Astrocyte (in vitro differentiated cells and primary cell): Measurements from ENCODE around the gene TMEM223. TPM values are rescaled to one million over a fixed set of nuclear protein-coding genes. Genes with fewer than 3 reads are reported as not detected.

ENCODE experiments used
- DNase-seq: peaks from one replicate; pipeline ENCODE4 v3.0.0-alpha.2; 2010; ENCODE audit warnings: low read depth
- FAIRE-seq: peaks from 2 replicates; lab custom pipeline; 2011; peaks lifted over from hg19 to GRCh38; lab: Jason Lieb, UNC
- H2AFZ ChIP-seq: 2 replicates; pipeline ENCODE4 v1.6.0; 2012; ENCODE audit warnings: low read depth, low read length, inconsistent platforms
- H3K27ac ChIP-seq: 2 replicates; pipeline ENCODE4 v1.5.1; 2011; ENCODE audit warnings: low read depth, low read length, inconsistent platforms
- H3K27me3 ChIP-seq: 2 replicates; pipeline ENCODE4 v1.6.0; 2011; ENCODE audit warnings: low read length, inconsistent platforms; ENCODE audit not compliant: insufficient read depth
- H3K36me3 ChIP-seq: 2 replicates; pipeline ENCODE4 v1.5.1; 2011; ENCODE audit warnings: low read length, inconsistent platforms; ENCODE audit not compliant: insufficient read depth
- H3K4me1 ChIP-seq: 2 replicates; pipeline ENCODE4 v1.5.1; 2011; ENCODE audit warnings: low read length, inconsistent platforms; ENCODE audit not compliant: insufficient read depth
- H3K4me2 ChIP-seq: 2 replicates; pipeline ENCODE4 v1.6.0; 2012; ENCODE audit warnings: low read length, inconsistent platforms
- H3K4me3 ChIP-seq: 2 replicates; pipeline ENCODE4 v1.5.1; 2011; ENCODE audit warnings: low read depth, mild to moderate bottlenecking, low read length, inconsistent platforms; ENCODE audit not compliant: insufficient read depth
- H3K79me2 ChIP-seq: 2 replicates; pipeline ENCODE4 v1.6.0; 2012; ENCODE audit warnings: mild to moderate bottlenecking, low read length, inconsistent platforms; ENCODE audit not compliant: insufficient read depth
- H3K9ac ChIP-seq: 2 replicates; pipeline ENCODE4 v1.6.0; 2012; ENCODE audit warnings: mild to moderate bottlenecking, low read length, inconsistent platforms
- H3K9me3 ChIP-seq: 2 replicates; pipeline ENCODE4 v1.5.1; 2012; ENCODE audit warnings: low read depth, mild to moderate bottlenecking, low read length, inconsistent platforms; ENCODE audit not compliant: insufficient read depth
- H4K20me1 ChIP-seq: 2 replicates; pipeline ENCODE4 v1.6.0; 2012; ENCODE audit warnings: low read length, inconsistent platforms; ENCODE audit not compliant: insufficient read depth
- H3K27ac Mint-ChIP-seq: one replicate; pipeline ENCODE4 v1.8.0; 2021; ENCODE audit warnings: mild to moderate bottlenecking, mixed read lengths; ENCODE audit not compliant: unreplicated experiment
- H3K27me3 Mint-ChIP-seq: one replicate; pipeline ENCODE4 v1.8.0; 2021; ENCODE audit warnings: low read depth, mixed read lengths; ENCODE audit not compliant: unreplicated experiment
- H3K36me3 Mint-ChIP-seq: one replicate; pipeline ENCODE4 v1.8.0; 2021; ENCODE audit warnings: low read depth, mixed read lengths; ENCODE audit not compliant: unreplicated experiment
- H3K4me1 Mint-ChIP-seq: one replicate; pipeline ENCODE4 v1.8.0; 2021; ENCODE audit warnings: low read depth, mixed read lengths; ENCODE audit not compliant: unreplicated experiment
- H3K4me3 Mint-ChIP-seq: one replicate; pipeline ENCODE4 v1.8.0; 2021; ENCODE audit warnings: mild to moderate bottlenecking, moderate library complexity, mixed read lengths; ENCODE audit not compliant: unreplicated experiment
- H3K9me3 Mint-ChIP-seq: one replicate; pipeline ENCODE4 v1.8.0; 2021; ENCODE audit warnings: mild to moderate bottlenecking, mixed read lengths; ENCODE audit not compliant: unreplicated experiment
- EZH2 ChIP-seq: IDR thresholded peaks from 2 replicates; pipeline ENCODE4 v1.6.1; 2012; ENCODE audit warnings: mild to moderate bottlenecking, low read length, inconsistent platforms; ENCODE audit not compliant: insufficient read depth
- total RNA-seq: library from RNA; stranded (reverse); gene quantifications from 2 replicates; pipeline ENCODE4 v1.2.1, GENCODE V29; 2021
- TF ChIP-seq, protein P1 (sequence below): IDR thresholded peaks from 2 replicates; pipeline ENCODE4 v1.5.1; 2011; ENCODE audit warnings: low read depth, mild to moderate bottlenecking, inconsistent platforms, low read length, moderate library complexity; ENCODE audit not compliant: insufficient read depth

Gene TMEM223
- total RNA-seq, 1 donor from 2014 or later: 7.8 TPM

DNA sequence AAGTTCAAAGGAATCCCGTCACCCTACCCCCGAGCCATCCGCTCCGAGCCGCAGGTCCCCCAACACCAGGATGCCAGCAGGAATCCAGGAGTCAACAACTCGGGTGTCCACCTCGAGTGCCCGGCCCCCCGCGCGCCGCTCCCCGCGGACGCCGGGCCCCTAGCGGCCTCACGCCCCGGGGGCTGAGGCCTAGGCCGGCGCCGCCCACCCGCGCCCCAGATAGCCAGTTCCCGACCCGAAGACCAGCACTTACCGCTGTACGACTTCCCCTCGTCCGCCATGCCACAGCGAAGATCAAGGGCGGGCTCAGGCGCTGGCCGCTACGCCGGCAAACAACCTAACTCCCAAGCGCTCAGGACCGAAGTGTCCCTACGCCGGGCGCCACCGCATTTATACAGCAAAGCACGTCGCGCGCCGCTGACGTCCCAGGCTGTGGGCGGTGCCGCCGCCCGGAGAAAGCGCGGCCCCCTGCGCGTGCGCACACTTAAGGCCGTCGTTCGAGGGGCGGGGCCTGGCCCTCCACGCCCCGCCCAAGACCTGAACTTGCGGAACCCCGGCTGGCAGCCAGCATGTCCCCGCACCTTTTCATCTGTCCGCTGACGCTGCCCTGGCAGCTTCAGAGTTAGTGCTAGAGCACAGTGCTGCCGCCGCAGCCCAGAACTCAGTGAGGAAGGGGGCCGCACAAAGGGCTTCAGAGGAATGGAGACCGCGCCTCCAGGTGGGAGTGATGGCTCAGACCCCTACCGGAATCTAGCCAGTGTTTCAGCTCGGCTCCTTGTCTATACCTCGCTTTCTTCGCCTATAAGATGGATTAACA, 13.5 kb upstream of the TMEM223 start, which contains the start of gene NXF1:
Gene NXF1, minus strand, starts transcription at position 365 of the 817 bp plus-strand sequence. Its CDS starts 84 bp downstream, at position 281.
- peak; percentile 75 for DNase-seq
- Mint-ChIP-seq H3K36me3 (peaks cover 29% of the 10 kb centered on the region), H3K4me3 (peak within 1 kb of the TSS; percentile 98)

GRCh38 chr11:62804310-62805075, 12.7 kb upstream of the TMEM223 start:
- Mint-ChIP-seq H3K9me3 (no peaks in the 10 kb centered on the region), H3K27ac (peak overlapping the region; percentile 94), H3K36me3 (peaks cover 29% of the 10 kb centered on the region), H3K4me3 (peak overlapping the region; percentile 98), H3K4me1 (peaks cover 24% of the 10 kb centered on the region), H3K27me3 (no peaks in the 10 kb centered on the region)
- no peak for FAIRE-seq
- Histone ChIP-seq H3K4me3 (peak overlapping the region; percentile 85), H3K4me1 (peaks cover 21% of the 10 kb centered on the region), H3K9me3 (no peaks in the 10 kb centered on the region), H4K20me1 (peaks cover 49% of the 10 kb centered on the region), H3K36me3 (peaks cover 22% of the 10 kb centered on the region), H3K9ac (peak overlapping the region; percentile 96), H2AFZ (no peak overlapping the region), H3K27ac (peak overlapping the region; percentile 73), H3K79me2 (peaks cover 43% of the 10 kb centered on the region), H3K27me3 (no peaks in the 10 kb centered on the region), H3K4me2 (peak overlapping the region; percentile 90)
- TF ChIP-seq EZH2: no peak
- TF ChIP-seq, protein P1, sequence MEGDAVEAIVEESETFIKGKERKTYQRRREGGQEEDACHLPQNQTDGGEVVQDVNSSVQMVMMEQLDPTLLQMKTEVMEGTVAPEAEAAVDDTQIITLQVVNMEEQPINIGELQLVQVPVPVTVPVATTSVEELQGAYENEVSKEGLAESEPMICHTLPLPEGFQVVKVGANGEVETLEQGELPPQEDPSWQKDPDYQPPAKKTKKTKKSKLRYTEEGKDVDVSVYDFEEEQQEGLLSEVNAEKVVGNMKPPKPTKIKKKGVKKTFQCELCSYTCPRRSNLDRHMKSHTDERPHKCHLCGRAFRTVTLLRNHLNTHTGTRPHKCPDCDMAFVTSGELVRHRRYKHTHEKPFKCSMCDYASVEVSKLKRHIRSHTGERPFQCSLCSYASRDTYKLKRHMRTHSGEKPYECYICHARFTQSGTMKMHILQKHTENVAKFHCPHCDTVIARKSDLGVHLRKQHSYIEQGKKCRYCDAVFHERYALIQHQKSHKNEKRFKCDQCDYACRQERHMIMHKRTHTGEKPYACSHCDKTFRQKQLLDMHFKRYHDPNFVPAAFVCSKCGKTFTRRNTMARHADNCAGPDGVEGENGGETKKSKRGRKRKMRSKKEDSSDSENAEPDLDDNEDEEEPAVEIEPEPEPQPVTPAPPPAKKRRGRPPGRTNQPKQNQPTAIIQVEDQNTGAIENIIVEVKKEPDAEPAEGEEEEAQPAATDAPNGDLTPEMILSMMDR: no peak
- peak; percentile 42 for DNase-seq

More for the DNA sequence above, 13.5 kb upstream of the TMEM223 start, which contains the start of gene NXF1:
- H3K9me3 ChIP-seq: no peaks in the 10 kb centered on the region
- Mint-ChIP-seq H3K4me1 (peaks cover 24% of the 10 kb centered on the region), H3K9me3 (no peaks in the 10 kb centered on the region), H3K27me3 (no peaks in the 10 kb centered on the region), H3K27ac (peak within 1 kb of the TSS; percentile 94)
- peaks cover 21% of the 10 kb centered on the region for H3K4me1 ChIP-seq
- H3K27ac ChIP-seq: peak within 1 kb of the TSS; percentile 73
- peak within 1 kb of the TSS; percentile 85 for H3K4me3 ChIP-seq
- FAIRE-seq: no peak
- no peak for TF ChIP-seq EZH2
- TF ChIP-seq, protein P1: no peak
- H3K79me2 ChIP-seq: peaks cover 43% of the 10 kb centered on the region
- H3K9ac ChIP-seq: peak within 1 kb of the TSS; percentile 96
- H3K4me2 ChIP-seq: peak within 1 kb of the TSS; percentile 90
- H4K20me1 ChIP-seq: peaks cover 41% of the 10 kb centered on the region
- H3K27me3 ChIP-seq: no peaks in the 10 kb centered on the region
- peak within 1 kb of the TSS; percentile 48 for H2AFZ ChIP-seq
- peaks cover 14% of the 10 kb centered on the region for H3K36me3 ChIP-seq
